NK-92 (cell line): Measurements from ENCODE around the gene PLXNA2.

ENCODE experiments used
- DNase-seq: peaks from one replicate; lab custom pipeline; 2025; ENCODE audit not compliant: unreplicated experiment; lab: John Stamatoyannopoulos, UW

PLXNA2 gene

GRCh38 chr1:208183977-208184911, 59.9 kb downstream of the PLXNA2 start:
- DNase-seq = no peak

- DNase-seq = no peak
Observed at GRCh38 chr1:208182880-208183645, 61.1 kb downstream of the PLXNA2 start.

GRCh38 chr1:208181364-208181763, 62.8 kb downstream of the PLXNA2 start:
- no peak for DNase-seq

- no peak for DNase-seq
Observed at GRCh38 chr1:208180421-208180820, 63.8 kb downstream of the PLXNA2 start.

- no peak for DNase-seq
Observed at GRCh38 chr1:208179961-208180409, 64.2 kb downstream of the PLXNA2 start.

GRCh38 chr1:208179263-208179816, 64.8 kb downstream of the PLXNA2 start:
- no peak for DNase-seq

- no peak for DNase-seq
Observed at GRCh38 chr1:208178091-208178529, 66.1 kb downstream of the PLXNA2 start.

- no peak for DNase-seq
Observed at GRCh38 chr1:208177656-208178055, 66.5 kb downstream of the PLXNA2 start.

- no peak for DNase-seq
Observed at GRCh38 chr1:208176649-208177048, 67.5 kb downstream of the PLXNA2 start.

GRCh38 chr1:208175508-208175895, 68.7 kb downstream of the PLXNA2 start:
- DNase-seq = no peak

GRCh38 chr1:208174731-208175507, 69.3 kb downstream of the PLXNA2 start:
- DNase-seq = no peak

GRCh38 chr1:208174200-208174599, 70.0 kb downstream of the PLXNA2 start:
- DNase-seq = no peak

- DNase-seq = no peak
Observed at GRCh38 chr1:208173749-208174148, 70.4 kb downstream of the PLXNA2 start.

- DNase-seq = no peak
Observed at GRCh38 chr1:208172423-208173145, 71.6 kb downstream of the PLXNA2 start.

GRCh38 chr1:208171616-208172422, 72.4 kb downstream of the PLXNA2 start:
- no peak for DNase-seq

GRCh38 chr1:208170252-208170651, 73.9 kb downstream of the PLXNA2 start:
- no peak for DNase-seq

- DNase-seq = no peak
Observed at GRCh38 chr1:208169081-208169879, 74.9 kb downstream of the PLXNA2 start.

- DNase-seq = no peak
Observed at GRCh38 chr1:208167261-208167869, 76.8 kb downstream of the PLXNA2 start.
